GM23338 (cell line): ENCODE measurements around the gene ZXDC. TPM values are rescaled to one million over a fixed set of nuclear protein-coding genes. Genes with fewer than 3 reads are reported as not detected.

Experiments
- ATAC-seq: fragments of 200-7000 bp; cut with Tn5 transposase; 3 replicates; pipeline ENCODE4 v1.9.1; 2020
- DNase-seq: peaks from one replicate; pipeline ENCODE4 v3.0.0-alpha.2; 2015; ENCODE audit warnings: low spot score
- H2AFZ ChIP-seq: fragments of 200-600 bp; sonication (generic); 2 replicates; pipeline ENCODE4 v1.8.0; 2016; ENCODE audit warnings: antibody characterized with exemption, mild to moderate bottlenecking, moderate library complexity
- H3F3A ChIP-seq: fragments of 200-600 bp; sonication (generic); replicated peaks from 2 replicates; pipeline ENCODE4 v1.8.0; 2017; ENCODE audit warnings: antibody characterized with exemption, mixed run types, low read depth
- H3K27ac ChIP-seq: fragments of 200-600 bp; sonication (generic); 2 replicates; pipeline ENCODE4 v1.6.1; 2016; ENCODE audit warnings: low read depth
- H3K27me3 ChIP-seq: fragments of 200-600 bp; sonication (generic); 2 replicates; pipeline ENCODE4 v1.8.0; 2016; ENCODE audit warnings: mild to moderate bottlenecking, mixed run types, moderate library complexity; ENCODE audit not compliant: insufficient read depth
- H3K36me3 ChIP-seq: fragments of 200-600 bp; sonication (generic); 2 replicates; pipeline ENCODE4 v1.8.0; 2016; ENCODE audit warnings: mild to moderate bottlenecking; ENCODE audit not compliant: insufficient read depth
- H3K4me1 ChIP-seq: fragments of 200-600 bp; sonication (generic); 2 replicates; pipeline ENCODE4 v1.8.0; 2016; ENCODE audit warnings: mild to moderate bottlenecking, moderate library complexity; ENCODE audit not compliant: insufficient read depth
- H3K4me2 ChIP-seq: fragments of 200-600 bp; sonication (generic); 2 replicates; pipeline ENCODE4 v1.7.1; 2017; ENCODE audit warnings: mixed run types
- H3K4me3 ChIP-seq: fragments of 200-600 bp; sonication (generic); 2 replicates; pipeline ENCODE4 v1.6.1; 2016; ENCODE audit warnings: mixed run types
- H3K79me2 ChIP-seq: fragments of 200-600 bp; sonication (generic); replicated peaks from 2 replicates; pipeline ENCODE4 v1.8.0; 2017; ENCODE audit warnings: mild to moderate bottlenecking; ENCODE audit not compliant: insufficient read depth
- H3K9me2 ChIP-seq: fragments of 200-600 bp; sonication (generic); 2 replicates; pipeline ENCODE4 v1.8.0; 2017; ENCODE audit not compliant: insufficient read depth
- H4K20me1 ChIP-seq: fragments of 200-600 bp; sonication (generic); replicated peaks from 2 replicates; pipeline ENCODE4 v1.8.0; 2017; ENCODE audit warnings: mild to moderate bottlenecking; ENCODE audit not compliant: insufficient read depth
- H3K27ac Mint-ChIP-seq: 2 replicates; pipeline ENCODE4 v1.8.0; 2020; ENCODE audit warnings: inconsistent platforms, mild to moderate bottlenecking, moderate library complexity, mixed read lengths
- H3K27me3 Mint-ChIP-seq: 3 replicates; pipeline ENCODE4 v1.8.0; 2022; ENCODE audit warnings: low read depth, mild to moderate bottlenecking, moderate library complexity, mixed read lengths, inconsistent platforms; ENCODE audit not compliant: insufficient read depth, poor library complexity
- H3K36me3 Mint-ChIP-seq: 3 replicates; pipeline ENCODE4 v1.8.0; 2021; ENCODE audit warnings: low read depth, mild to moderate bottlenecking, inconsistent platforms, moderate library complexity, mixed read lengths
- H3K4me1 Mint-ChIP-seq: 3 replicates; pipeline ENCODE4 v1.8.0; 2020; ENCODE audit warnings: mild to moderate bottlenecking, inconsistent platforms, mixed read lengths
- H3K4me3 Mint-ChIP-seq: 3 replicates; pipeline ENCODE4 v1.8.0; 2021; ENCODE audit warnings: moderate library complexity, mild to moderate bottlenecking, inconsistent platforms, mixed read lengths
- H3K9me3 Mint-ChIP-seq: 3 replicates; pipeline ENCODE4 v1.8.0; 2020; ENCODE audit warnings: moderate library complexity, mild to moderate bottlenecking, inconsistent platforms, mixed read lengths
- CREB1 ChIP-seq: fragments of 250-450 bp; sonication (Bioruptor Pico); IDR thresholded peaks from 2 replicates; pipeline ENCODE4 v1.5.0; 2020; ENCODE audit warnings: low read depth, mild to moderate bottlenecking, moderate library complexity
- CTCF ChIP-seq, 2 experiments: fragments of 200-600 bp in 1 of 2; sonication (generic) in 1 of 2; conservative IDR thresholded peaks; 2 replicates each; pipeline versions ENCODE4 v1.5.1 to v1.6.1; 2016 to 2017; ENCODE audit warnings: antibody characterized with exemption in 2 of 2, low read depth in 2 of 2, mild to moderate bottlenecking in 2 of 2, moderate library complexity in 1 of 2
- ETS1 ChIP-seq: IDR thresholded peaks from 2 replicates; pipeline ENCODE4 v1.6.1; 2016; ENCODE audit warnings: antibody characterized with exemption
- EZH2 ChIP-seq: fragments of 200-600 bp; sonication (generic); IDR thresholded peaks from one replicate; pipeline ENCODE4 v1.8.0; 2017; ENCODE audit warnings: antibody characterized with exemption, mild to moderate bottlenecking, low read depth; ENCODE audit not compliant: unreplicated experiment
- EZH2phosphoT487 ChIP-seq: fragments of 200-600 bp; sonication (generic); IDR thresholded peaks from one replicate; pipeline ENCODE4 v1.8.1; 2018; ENCODE audit warnings: antibody characterized with exemption; ENCODE audit not compliant: unreplicated experiment
- JUNB ChIP-seq: IDR thresholded peaks from one replicate; pipeline ENCODE4 v1.6.1; 2016; ENCODE audit warnings: antibody characterized with exemption; ENCODE audit not compliant: unreplicated experiment
- NANOG ChIP-seq: IDR thresholded peaks from 2 replicates; pipeline ENCODE4 v1.6.1; 2016; ENCODE audit warnings: antibody characterized with exemption, borderline replicate concordance
- POLR2AphosphoS5 ChIP-seq: IDR thresholded peaks from 2 replicates; pipeline ENCODE4 v1.6.1; 2016; ENCODE audit warnings: antibody characterized with exemption, low read depth
- REST ChIP-seq: IDR thresholded peaks from one replicate; pipeline ENCODE4 v1.6.1; 2018; ENCODE audit warnings: antibody characterized with exemption; ENCODE audit not compliant: unreplicated experiment
- STAT1 ChIP-seq: IDR thresholded peaks from one replicate; pipeline ENCODE4 v1.6.1; 2016; ENCODE audit warnings: antibody characterized with exemption; ENCODE audit not compliant: unreplicated experiment
- ZNF114 ChIP-seq: fragments of 250-450 bp; sonication (Bioruptor Pico); IDR thresholded peaks from 2 replicates; pipeline ENCODE4 v1.5.0; 2020; ENCODE audit warnings: mild to moderate bottlenecking, moderate library complexity
- ZNF331 ChIP-seq: fragments of 250-450 bp; sonication (Bioruptor Pico); IDR thresholded peaks from 2 replicates; pipeline ENCODE4 v1.5.0; 2020; ENCODE audit warnings: low read depth, mild to moderate bottlenecking, moderate library complexity
- ZNF462 ChIP-seq: fragments of 250-450 bp; sonication (Bioruptor Pico); IDR thresholded peaks from 2 replicates; pipeline ENCODE4 v1.5.0; 2020; ENCODE audit warnings: mild to moderate bottlenecking, moderate library complexity
- polyA plus RNA-seq: library from polyadenylated mRNA; unstranded; fragments of >200 nt; fragmentation: Nextera tagmentation; extraction: Ambion mirVana; gene quantifications from 2 replicates; pipeline ENCODE4 v1.2.1, GENCODE V29; 2016
- total RNA-seq: library from RNA; depleted of rRNA; stranded (reverse); fragments of >200 nt; shearing (Covaris generic); gene quantifications from 2 replicates; pipeline ENCODE4 v1.2.3, GENCODE V29; 2014

ZXDC gene
- total and polyA plus RNA-seq, 2 experiments from 2014 or later, result 5.7 to 45.1 TPM

- Mint-ChIP-seq H3K4me3 (no peak overlapping the region), H3K36me3 (peaks cover 67% of the 10 kb centered on the region), H3K27ac (no peak overlapping the region), H3K4me1 (no peaks in the 10 kb centered on the region), H3K27me3 (peaks cover 5% of the 10 kb centered on the region), H3K9me3 (no peaks in the 10 kb centered on the region)
- Histone ChIP-seq H4K20me1 (peaks cover 19% of the 10 kb centered on the region), H3K27ac (no peak overlapping the region), H3F3A (no peaks in the 10 kb centered on the region), H3K9me2 (no peaks in the 10 kb centered on the region), H3K4me2 (no peak overlapping the region), H3K79me2 (peaks cover 42% of the 10 kb centered on the region), H3K27me3 (no peaks in the 10 kb centered on the region), H2AFZ (no peak overlapping the region), H3K36me3 (peaks cover 18% of the 10 kb centered on the region), H3K4me1 (no peaks in the 10 kb centered on the region), H3K4me3 (no peak overlapping the region)
- ATAC-seq, result no peak
- no peak for DNase-seq
- no peak for TF ChIP-seq EZH2phosphoT487
- TF ChIP-seq CREB1, result no peak
- TF ChIP-seq STAT1, result no peak
- no peak for TF ChIP-seq ZNF462
- TF ChIP-seq ZNF114, result no peak
- TF ChIP-seq EZH2, result no peak
- no peak for TF ChIP-seq JUNB
- TF ChIP-seq NANOG, result no peak
- no peak for TF ChIP-seq ETS1
- TF ChIP-seq ZNF331 (CRISPR knock-in tag), result no peak
- no peak for TF ChIP-seq REST
- TF ChIP-seq CTCF (conservative IDR thresholded peaks at IDR 0.05; ENCODE audit: low read depth in 2 of 2), result no peak
- TF ChIP-seq POLR2AphosphoS5, result no peak
Observed at GRCh38 chr3:126456766-126457388, 18.8 kb downstream of the ZXDC start.
